GM10248 (cell line): ENCODE results near the gene PSD.

ENCODE experiments used
- CTCF ChIA-PET: fragments of 300-600 bp; sonication (Branson Sonifier 250); formaldehyde crosslinking; extraction: SDS; loops from one replicate; lab custom pipeline; 2021; ENCODE audit warnings: antibody characterized with exemption; lab: Yijun Ruan, JAX
- POLR2A ChIA-PET: fragments of 350-650 bp; sonication (Branson Sonifier 250); formaldehyde crosslinking; extraction: SDS; loops from one replicate; lab custom pipeline; 2020; ENCODE audit warnings: antibody characterized with exemption; lab: Yijun Ruan, JAX
- DNase-seq: peaks from one replicate; pipeline ENCODE4 v3.0.0; 2012; ENCODE audit errors: extremely low spot score
- TF ChIP-seq, protein P1 (sequence below): IDR thresholded peaks from 2 replicates; pipeline ENCODE4 v1.5.1; 2012; ENCODE audit warnings: mild to moderate bottlenecking, low read depth; ENCODE audit errors: extremely low read depth, missing control alignments, control extremely low read depth

Gene PSD

DNA sequence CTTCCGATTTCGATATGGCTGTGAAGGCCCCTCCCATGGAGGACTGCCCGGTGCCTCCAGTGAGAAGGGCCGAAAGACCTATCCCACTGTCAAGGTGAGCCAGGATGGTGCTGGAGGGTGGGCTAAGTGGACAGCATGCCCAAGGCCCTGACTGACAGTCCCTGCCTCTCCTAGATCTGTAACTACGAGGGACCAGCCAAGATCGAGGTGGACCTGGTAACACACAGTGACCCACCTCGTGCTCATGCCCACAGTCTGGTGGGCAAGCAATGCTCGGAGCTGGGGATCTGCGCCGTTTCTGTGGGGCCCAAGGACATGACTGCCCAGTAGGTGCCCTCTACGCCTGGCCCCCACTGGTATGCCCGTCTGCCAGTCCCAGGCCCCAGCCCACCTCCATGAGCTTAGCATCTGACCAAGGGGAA, 21.8 kb downstream of the PSD start:
- ChIA-PET POLR2A (no interaction called here), CTCF (interaction anchor here (1.0 to 9.6 kb wide), 6 partner anchors 12 to 227 kb away, joined by 3 to 213 read pairs (median 6); partner anchors contain the start of genes ELOVL3 and FBXL15)
- DNase-seq: no peak
- TF ChIP-seq, protein P1, sequence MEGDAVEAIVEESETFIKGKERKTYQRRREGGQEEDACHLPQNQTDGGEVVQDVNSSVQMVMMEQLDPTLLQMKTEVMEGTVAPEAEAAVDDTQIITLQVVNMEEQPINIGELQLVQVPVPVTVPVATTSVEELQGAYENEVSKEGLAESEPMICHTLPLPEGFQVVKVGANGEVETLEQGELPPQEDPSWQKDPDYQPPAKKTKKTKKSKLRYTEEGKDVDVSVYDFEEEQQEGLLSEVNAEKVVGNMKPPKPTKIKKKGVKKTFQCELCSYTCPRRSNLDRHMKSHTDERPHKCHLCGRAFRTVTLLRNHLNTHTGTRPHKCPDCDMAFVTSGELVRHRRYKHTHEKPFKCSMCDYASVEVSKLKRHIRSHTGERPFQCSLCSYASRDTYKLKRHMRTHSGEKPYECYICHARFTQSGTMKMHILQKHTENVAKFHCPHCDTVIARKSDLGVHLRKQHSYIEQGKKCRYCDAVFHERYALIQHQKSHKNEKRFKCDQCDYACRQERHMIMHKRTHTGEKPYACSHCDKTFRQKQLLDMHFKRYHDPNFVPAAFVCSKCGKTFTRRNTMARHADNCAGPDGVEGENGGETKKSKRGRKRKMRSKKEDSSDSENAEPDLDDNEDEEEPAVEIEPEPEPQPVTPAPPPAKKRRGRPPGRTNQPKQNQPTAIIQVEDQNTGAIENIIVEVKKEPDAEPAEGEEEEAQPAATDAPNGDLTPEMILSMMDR: no peak

GRCh38 chr10:102396317-102396650, 22.3 kb downstream of the PSD start:
- POLR2A ChIA-PET: no interaction called here

GRCh38 chr10:102395400-102396316, 22.9 kb downstream of the PSD start, which contains the start of gene NFKB2:
TSS of gene NFKB2 (plus strand) at chr10:102395705. CDS start at chr10:102395960, 255 bp downstream.
- TF ChIP-seq, protein P1: no peak
- CTCF ChIA-PET: interaction anchor here (1.0 to 9.6 kb wide), 12 partner anchors 10 to 164 kb away, joined by 3 to 213 read pairs (median 12); partner anchors contain the start of genes C10orf95, CUEDC2, ELOVL3 and FBXL15
- peak; percentile 93 for DNase-seq
- POLR2A ChIA-PET: interaction anchor here (0.6 to 2.2 kb wide), 5 partner anchors 26 to 218 kb away, joined by 3 to 6 read pairs (median 4); partner anchors contain the start of gene GBF1

More at GRCh38 chr10:102396317-102396650, 22.3 kb downstream of the PSD start:
- TF ChIP-seq, protein P1: no peak
- no peak for DNase-seq
- CTCF ChIA-PET: interaction anchor here (1.0 to 9.6 kb wide), 6 partner anchors 9 to 227 kb away, joined by 3 to 213 read pairs (median 24); partner anchors contain the start of genes ELOVL3 and FBXL15

GRCh38 chr10:102394801-102395399, 23.7 kb downstream of the PSD start:
- ChIA-PET CTCF (interaction anchor here (0.8 to 9.6 kb wide), 18 partner anchors 10 to 163 kb away, joined by 3 to 213 read pairs (median 12); partner anchors contain the start of genes C10orf95, CUEDC2, ELOVL3 and FBXL15), POLR2A (interaction anchor here (0.6 to 2.2 kb wide), 4 partner anchors 27 to 219 kb away, joined by 3 to 6 read pairs (median 4); partner anchors contain the start of gene GBF1)
- DNase-seq: peak; percentile 59
- TF ChIP-seq, protein P1: no peak

GRCh38 chr10:102394079-102394800, 24.3 kb downstream of the PSD start:
- POLR2A ChIA-PET: interaction anchor here (0.6 to 2.2 kb wide), 4 partner anchors 30 to 597 kb away, joined by 3 to 7 read pairs (median 4); partner anchors contain the start of gene GBF1
- CTCF ChIA-PET: interaction anchor here (0.6 to 9.6 kb wide), 36 partner anchors 10 to 256 kb away, joined by 3 to 213 read pairs (median 5); partner anchors contain the start of genes C10orf95, CUEDC2, ELOVL3 and FBXL15
- TF ChIP-seq, protein P1: no peak
- DNase-seq: peak; percentile 98
